Glomerular visceral epithelial cell (primary cell): ENCODE data around the gene ACTN3.
A peak's percentile ranks its signal among the peaks of the same experiment; 100 is the strongest.
"Not testable (repeated sequence)": the region's sequence is repeated elsewhere in the genome, so short reads cannot be mapped to it uniquely, and the experiment has no call there.

ENCODE experiments used
- DNase-seq: peaks from one replicate; pipeline ENCODE4 v3.0.0-alpha.2; 2016; ENCODE audit errors: extremely low spot score

The ACTN3 gene

GRCh38 chr11:66546368-66546965 is at the start of gene ACTN3:
TSS of gene ACTN3 (plus strand) at chr11:66546903. CDS start at chr11:66546938, 35 bp downstream.
- no peak for DNase-seq

- no peak for DNase-seq
Observed at GRCh38 chr11:66497206-66497605, 49.5 kb upstream of the ACTN3 start.

- no peak for DNase-seq
Observed at GRCh38 chr11:66498506-66498905, 48.2 kb upstream of the ACTN3 start.

- DNase-seq: no peak
Observed at GRCh38 chr11:66505276-66505816, 41.4 kb upstream of the ACTN3 start.

- DNase-seq: no peak
Observed at GRCh38 chr11:66509131-66509561, 37.6 kb upstream of the ACTN3 start.

- DNase-seq: peak; percentile 76
Observed at GRCh38 chr11:66510271-66510989, 36.3 kb upstream of the ACTN3 start, which contains the start of gene BBS1. TSS of gene BBS1 (plus strand) at chr11:66510635. CDS start at chr11:66510660, 25 bp downstream.

GRCh38 chr11:66510990-66511339 is 35.7 kb upstream of the ACTN3 start:
- DNase-seq: no peak

GRCh38 chr11:66523611-66524010 is 23.1 kb upstream of the ACTN3 start:
- DNase-seq: no peak

- DNase-seq: no peak
Observed at GRCh38 chr11:66524304-66525040, 22.2 kb upstream of the ACTN3 start.

GRCh38 chr11:66529069-66529468 is 17.6 kb upstream of the ACTN3 start:
- no peak for DNase-seq

GRCh38 chr11:66529655-66530054 is 17.0 kb upstream of the ACTN3 start:
- no peak for DNase-seq

- no peak for DNase-seq
Observed at GRCh38 chr11:66530927-66531709, 15.6 kb upstream of the ACTN3 start.

- no peak for DNase-seq
Observed at GRCh38 chr11:66531841-66532240, 14.9 kb upstream of the ACTN3 start.

- DNase-seq: no peak
Observed at GRCh38 chr11:66532784-66533183, 13.9 kb upstream of the ACTN3 start.

GRCh38 chr11:66539170-66539869 is 7.4 kb upstream of the ACTN3 start:
- no peak for DNase-seq

- no peak for DNase-seq
Observed at GRCh38 chr11:66539870-66540213, 6.9 kb upstream of the ACTN3 start.

- not testable (repeated sequence) for DNase-seq
Observed at GRCh38 chr11:66540598-66540997, 6.1 kb upstream of the ACTN3 start.

GRCh38 chr11:66541892-66542291 is 4.8 kb upstream of the ACTN3 start:
- DNase-seq: no peak

GRCh38 chr11:66542362-66542761 is 4.3 kb upstream of the ACTN3 start:
- no peak for DNase-seq

GRCh38 chr11:66543263-66544107 is 3.2 kb upstream of the ACTN3 start:
- no peak for DNase-seq
